T-helper 1 cell treated with Interleukin-12 subunit alpha and Interleukin-12 subunit beta and Interleukin-4 antibody, amounts not matched to agents 30 μg/mL and 1 μg/mL, for 36 hours (primary cell): ENCODE measurements around the gene RNF166.

ENCODE experiments used
- H3K27ac Mint-ChIP-seq: one replicate; pipeline ENCODE4 v1.8.0; 2021; ENCODE audit warnings: mild to moderate bottlenecking, mixed read lengths
- H3K27me3 Mint-ChIP-seq: one replicate; pipeline ENCODE4 v1.8.0; 2021; ENCODE audit warnings: low read depth, mixed read lengths
- H3K36me3 Mint-ChIP-seq: one replicate; pipeline ENCODE4 v1.8.0; 2021; ENCODE audit warnings: low read depth, mixed read lengths
- H3K4me1 Mint-ChIP-seq: one replicate; pipeline ENCODE4 v1.8.0; 2021; ENCODE audit warnings: low read depth, mixed read lengths
- H3K4me3 Mint-ChIP-seq: one replicate; pipeline ENCODE4 v1.8.0; 2021; ENCODE audit warnings: mild to moderate bottlenecking, moderate library complexity, mixed read lengths
- H3K9me3 Mint-ChIP-seq: one replicate; pipeline ENCODE4 v1.8.0; 2021; ENCODE audit warnings: mixed read lengths

RNF166 gene

GRCh38 chr16:88721815-88722755 lies 15.9 kb upstream of the RNF166 start:
- Mint-ChIP-seq H3K4me3 (no peak overlapping the region), H3K36me3 (peaks cover 22% of the 10 kb centered on the region), H3K4me1 (no peaks in the 10 kb centered on the region), H3K27me3 (no peaks in the 10 kb centered on the region), H3K9me3 (no peaks in the 10 kb centered on the region), H3K27ac (no peak overlapping the region)

- Mint-ChIP-seq H3K4me1 (no peaks in the 10 kb centered on the region), H3K27ac (no peak overlapping the region), H3K36me3 (peaks cover 22% of the 10 kb centered on the region), H3K9me3 (no peaks in the 10 kb centered on the region), H3K27me3 (no peaks in the 10 kb centered on the region), H3K4me3 (no peak overlapping the region)
Measured at GRCh38 chr16:88721236-88721635, 15.0 kb upstream of the RNF166 start.

GRCh38 chr16:88720396-88720970 lies 14.3 kb upstream of the RNF166 start:
- Mint-ChIP-seq H3K36me3 (peaks cover 22% of the 10 kb centered on the region), H3K4me1 (no peaks in the 10 kb centered on the region)

GRCh38 chr16:88719933-88720296 lies 13.7 kb upstream of the RNF166 start:
- H3K27ac Mint-ChIP-seq = no peak overlapping the region
- no peaks in the 10 kb centered on the region for H3K9me3 Mint-ChIP-seq
- no peak overlapping the region for H3K4me3 Mint-ChIP-seq
- no peaks in the 10 kb centered on the region for H3K4me1 Mint-ChIP-seq
- peaks cover 22% of the 10 kb centered on the region for H3K36me3 Mint-ChIP-seq
- no peaks in the 10 kb centered on the region for H3K27me3 Mint-ChIP-seq

More at GRCh38 chr16:88720396-88720970, 14.3 kb upstream of the RNF166 start:
- Mint-ChIP-seq H3K27ac (no peak overlapping the region), H3K4me3 (no peak overlapping the region), H3K9me3 (no peaks in the 10 kb centered on the region), H3K27me3 (no peaks in the 10 kb centered on the region)

GRCh38 chr16:88719267-88719932 lies 13.2 kb upstream of the RNF166 start:
- peaks cover 18% of the 10 kb centered on the region for H3K36me3 Mint-ChIP-seq
- no peaks in the 10 kb centered on the region for H3K27me3 Mint-ChIP-seq
- H3K9me3 Mint-ChIP-seq = no peaks in the 10 kb centered on the region
- no peak overlapping the region for H3K27ac Mint-ChIP-seq
- no peaks in the 10 kb centered on the region for H3K4me1 Mint-ChIP-seq
- H3K4me3 Mint-ChIP-seq = no peak overlapping the region

- Mint-ChIP-seq H3K27me3 (no peaks in the 10 kb centered on the region), H3K4me3 (no peak overlapping the region), H3K27ac (no peak overlapping the region), H3K4me1 (no peaks in the 10 kb centered on the region), H3K36me3 (peaks cover 15% of the 10 kb centered on the region), H3K9me3 (no peaks in the 10 kb centered on the region)
Measured at GRCh38 chr16:88718178-88718577, 12.0 kb upstream of the RNF166 start.

- peaks cover 15% of the 10 kb centered on the region for H3K36me3 Mint-ChIP-seq
Measured at GRCh38 chr16:88716601-88717001, 10.4 kb upstream of the RNF166 start.

GRCh38 chr16:88716201-88716600 lies 10.0 kb upstream of the RNF166 start:
- Mint-ChIP-seq H3K36me3 (peaks cover 15% of the 10 kb centered on the region), H3K27ac (no peak overlapping the region), H3K4me3 (no peak overlapping the region), H3K4me1 (no peaks in the 10 kb centered on the region), H3K27me3 (no peaks in the 10 kb centered on the region), H3K9me3 (no peaks in the 10 kb centered on the region)

More at GRCh38 chr16:88716601-88717001, 10.4 kb upstream of the RNF166 start:
- Mint-ChIP-seq H3K27me3 (no peaks in the 10 kb centered on the region), H3K27ac (no peak overlapping the region), H3K4me1 (no peaks in the 10 kb centered on the region), H3K9me3 (no peaks in the 10 kb centered on the region), H3K4me3 (no peak overlapping the region)

GRCh38 chr16:88715312-88716190 lies 9.3 kb upstream of the RNF166 start:
- Mint-ChIP-seq H3K4me1 (no peaks in the 10 kb centered on the region), H3K27ac (no peak overlapping the region), H3K4me3 (no peak overlapping the region), H3K9me3 (no peaks in the 10 kb centered on the region), H3K36me3 (peaks cover 13% of the 10 kb centered on the region), H3K27me3 (no peaks in the 10 kb centered on the region)

GRCh38 chr16:88714420-88715302 lies 8.5 kb upstream of the RNF166 start:
- Mint-ChIP-seq H3K27me3 (no peaks in the 10 kb centered on the region), H3K4me3 (no peak overlapping the region), H3K36me3 (peaks cover 7% of the 10 kb centered on the region), H3K27ac (no peak overlapping the region), H3K4me1 (no peaks in the 10 kb centered on the region), H3K9me3 (no peaks in the 10 kb centered on the region)

- Mint-ChIP-seq H3K36me3 (peaks cover 4% of the 10 kb centered on the region), H3K9me3 (no peaks in the 10 kb centered on the region), H3K4me3 (no peak overlapping the region), H3K4me1 (no peaks in the 10 kb centered on the region), H3K27ac (no peak overlapping the region), H3K27me3 (no peaks in the 10 kb centered on the region)
Measured at GRCh38 chr16:88713568-88714419, 7.6 kb upstream of the RNF166 start.

GRCh38 chr16:88713054-88713453 lies 6.8 kb upstream of the RNF166 start:
- H3K4me3 Mint-ChIP-seq = no peak overlapping the region
- no peak overlapping the region for H3K27ac Mint-ChIP-seq
- no peaks in the 10 kb centered on the region for H3K9me3 Mint-ChIP-seq
- H3K27me3 Mint-ChIP-seq = no peaks in the 10 kb centered on the region
- H3K36me3 Mint-ChIP-seq = peaks cover 4% of the 10 kb centered on the region
- H3K4me1 Mint-ChIP-seq = no peaks in the 10 kb centered on the region
